Measurements from ENCODE around the gene ASCC2.

The ASCC2 gene

GRCh38 chr22:29819501-29819900 is 18.6 kb downstream of the ASCC2 start:
- no peak for TF ChIP-seq TAF1 (IDR thresholded peaks at IDR 0.05; ENCODE audit: low read depth)
- no peak for TF ChIP-seq FOXM1 (IDR thresholded peaks at IDR 0.05; ENCODE audit: borderline replicate concordance, low read depth)
- no peak for TF ChIP-seq NFIC (IDR thresholded peaks at IDR 0.05)
- TF ChIP-seq TCF12 (IDR thresholded peaks at IDR 0.05; ENCODE audit: low read depth) = no peak
- no peak for TF ChIP-seq ZBTB7A (IDR thresholded peaks at IDR 0.05; ENCODE audit: low read depth)
- TF ChIP-seq YY1 (IDR thresholded peaks at IDR 0.05; ENCODE audit: low read depth) = no peak

- no peak for TF ChIP-seq REST (IDR thresholded peaks at IDR 0.05; ENCODE audit: low read depth)
- TF ChIP-seq TAF1 (IDR thresholded peaks at IDR 0.05; ENCODE audit: low read depth) = no peak
- no peak for TF ChIP-seq YY1 (IDR thresholded peaks at IDR 0.05; ENCODE audit: low read depth)
- TF ChIP-seq FOXM1 (IDR thresholded peaks at IDR 0.05; ENCODE audit: borderline replicate concordance, low read depth) = no peak
- no peak for TF ChIP-seq EGR1 (IDR thresholded peaks at IDR 0.05)
- no peak for TF ChIP-seq NFIC (IDR thresholded peaks at IDR 0.05)
- TF ChIP-seq ZBTB7A (IDR thresholded peaks at IDR 0.05; ENCODE audit: low read depth) = no peak
- no peak for TF ChIP-seq EP300 (IDR thresholded peaks at IDR 0.05; ENCODE audit: borderline replicate concordance)
- no peak for TF ChIP-seq MAX (IDR thresholded peaks at IDR 0.05)
- TF ChIP-seq CREB1 (IDR thresholded peaks at IDR 0.05; ENCODE audit: low read depth) = no peak
- no peak for TF ChIP-seq CEBPB (IDR thresholded peaks at IDR 0.05)
- TF ChIP-seq USF1 (IDR thresholded peaks at IDR 0.05) = no peak
- no peak for TF ChIP-seq RAD21 (IDR thresholded peaks at IDR 0.05; ENCODE audit: low read depth)
- TF ChIP-seq TEAD4 (IDR thresholded peaks at IDR 0.05) = no peak
- no peak for TF ChIP-seq TCF12 (IDR thresholded peaks at IDR 0.05; ENCODE audit: low read depth)
Measured at GRCh38 chr22:29817724-29818123, 20.4 kb downstream of the ASCC2 start.

GRCh38 chr22:29816980-29817379 is 21.1 kb downstream of the ASCC2 start:
- TF ChIP-seq REST (IDR thresholded peaks at IDR 0.05; ENCODE audit: low read depth) (no peak), CREB1 (IDR thresholded peaks at IDR 0.05; ENCODE audit: low read depth) (no peak), TAF1 (IDR thresholded peaks at IDR 0.05; ENCODE audit: low read depth) (no peak)

- TF ChIP-seq ZBTB7A (IDR thresholded peaks at IDR 0.05; ENCODE audit: low read depth) = no peak
Measured at GRCh38 chr22:29816539-29816938, 21.5 kb downstream of the ASCC2 start.

GRCh38 chr22:29816128-29816527 is 21.9 kb downstream of the ASCC2 start:
- TF ChIP-seq TCF12 (IDR thresholded peaks at IDR 0.05; ENCODE audit: low read depth) (no peak), FOXM1 (IDR thresholded peaks at IDR 0.05; ENCODE audit: borderline replicate concordance, low read depth) (no peak), RAD21 (IDR thresholded peaks at IDR 0.05; ENCODE audit: low read depth) (no peak), CEBPB (IDR thresholded peaks at IDR 0.05) (no peak), MAX (IDR thresholded peaks at IDR 0.05) (no peak), TEAD4 (IDR thresholded peaks at IDR 0.05) (no peak), YY1 (IDR thresholded peaks at IDR 0.05; ENCODE audit: low read depth) (no peak), EP300 (IDR thresholded peaks at IDR 0.05; ENCODE audit: borderline replicate concordance) (no peak), REST (IDR thresholded peaks at IDR 0.05; ENCODE audit: low read depth) (no peak), EGR1 (IDR thresholded peaks at IDR 0.05) (no peak), CREB1 (IDR thresholded peaks at IDR 0.05; ENCODE audit: low read depth) (no peak), USF1 (IDR thresholded peaks at IDR 0.05) (no peak), TAF1 (IDR thresholded peaks at IDR 0.05; ENCODE audit: low read depth) (no peak), ZBTB7A (IDR thresholded peaks at IDR 0.05; ENCODE audit: low read depth) (no peak), NFIC (IDR thresholded peaks at IDR 0.05) (no peak)
